Calu3 (cell line): Measurements from ENCODE around the gene EPS15. TPM values are rescaled to one million over a fixed set of nuclear protein-coding genes. Genes with fewer than 3 reads are reported as not detected.
"Not testable (repeated sequence)": the region's sequence is repeated elsewhere in the genome, so short reads cannot be mapped to it uniquely, and the experiment has no call there.

Experiments
- BruUV-seq: library from RNA; stranded (reverse); fragments of 400-500 nt; replicated peaks from 2 replicates; lab custom pipeline; 2021; lab: Mats Ljungman, UMichigan
- CTCF ChIA-PET: fragments of 300-600 bp; sonication (Branson Sonifier 250); formaldehyde crosslinking; loops from one replicate; lab custom pipeline; 2022; ENCODE audit warnings: antibody characterized with exemption; lab: Charles Lee
- DNase-seq: peaks from one replicate; pipeline ENCODE4 v3.0.0; 2022
- H3K27ac Mint-ChIP-seq: one replicate; pipeline ENCODE4 v1.8.0; 2022; ENCODE audit warnings: mixed read lengths; ENCODE audit not compliant: unreplicated experiment
- H3K27me3 Mint-ChIP-seq: one replicate; pipeline ENCODE4 v1.8.0; 2022; ENCODE audit warnings: mixed read lengths; ENCODE audit not compliant: unreplicated experiment
- H3K36me3 Mint-ChIP-seq: one replicate; pipeline ENCODE4 v1.8.0; 2022; ENCODE audit warnings: mild to moderate bottlenecking, moderate library complexity, mixed read lengths; ENCODE audit not compliant: insufficient read depth, unreplicated experiment
- H3K4me1 Mint-ChIP-seq: one replicate; pipeline ENCODE4 v1.8.0; 2022; ENCODE audit warnings: mild to moderate bottlenecking, low read depth, mixed read lengths; ENCODE audit not compliant: unreplicated experiment
- H3K4me3 Mint-ChIP-seq: one replicate; pipeline ENCODE4 v1.8.0; 2022; ENCODE audit warnings: mild to moderate bottlenecking, low read depth, moderate library complexity, mixed read lengths; ENCODE audit not compliant: unreplicated experiment
- H3K9me3 Mint-ChIP-seq: one replicate; pipeline ENCODE4 v1.8.0; 2022; ENCODE audit warnings: low read depth, mixed read lengths; ENCODE audit not compliant: unreplicated experiment
- intact Hi-C: fragments of 100-400 bp; cut with micrococcal nuclease; formaldehyde crosslinking; loops from one replicate; pipeline ENCODE4 v1.10.0; 2022; ENCODE audit not compliant: unreplicated experiment
- total RNA-seq: library from RNA; stranded (reverse); gene quantifications from 2 replicates; pipeline ENCODE4 v1.2.3, GENCODE V29; 2022
- TF ChIP-seq, protein P1 (sequence below): fragments of 200-600 bp; IDR thresholded peaks from one replicate; pipeline ENCODE4 v1.8.0; 2022; ENCODE audit warnings: antibody characterized with exemption; ENCODE audit not compliant: unreplicated experiment

Gene EPS15
- total RNA-seq, 1 experiment from 2014 or later = 51.2 TPM

DNA sequence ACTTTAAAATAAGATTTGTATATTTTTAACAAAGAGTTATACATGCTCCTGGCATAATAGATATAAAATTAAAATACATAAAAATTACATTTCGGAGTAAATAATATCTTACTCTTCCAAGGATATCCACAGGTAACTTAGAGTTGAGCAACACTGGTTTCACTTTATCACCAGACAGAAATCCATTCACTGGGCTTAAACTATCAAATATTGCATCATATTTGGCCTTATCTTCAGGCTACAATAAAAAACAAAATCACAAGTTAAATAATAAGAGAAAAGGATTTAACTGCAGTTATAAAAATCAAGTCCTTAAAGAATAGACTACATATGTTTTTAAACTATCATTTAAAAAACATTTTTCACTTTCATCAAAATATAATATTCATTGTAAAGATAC lies 55.5 kb downstream of the EPS15 start:
- peaks cover 12% of the 10 kb centered on the region for H3K36me3 Mint-ChIP-seq
- CTCF ChIA-PET = no interaction called here
- H3K27ac Mint-ChIP-seq = no peak overlapping the region
- H3K4me1 Mint-ChIP-seq = no peaks in the 10 kb centered on the region
- no peak for DNase-seq
- TF ChIP-seq, protein P1, sequence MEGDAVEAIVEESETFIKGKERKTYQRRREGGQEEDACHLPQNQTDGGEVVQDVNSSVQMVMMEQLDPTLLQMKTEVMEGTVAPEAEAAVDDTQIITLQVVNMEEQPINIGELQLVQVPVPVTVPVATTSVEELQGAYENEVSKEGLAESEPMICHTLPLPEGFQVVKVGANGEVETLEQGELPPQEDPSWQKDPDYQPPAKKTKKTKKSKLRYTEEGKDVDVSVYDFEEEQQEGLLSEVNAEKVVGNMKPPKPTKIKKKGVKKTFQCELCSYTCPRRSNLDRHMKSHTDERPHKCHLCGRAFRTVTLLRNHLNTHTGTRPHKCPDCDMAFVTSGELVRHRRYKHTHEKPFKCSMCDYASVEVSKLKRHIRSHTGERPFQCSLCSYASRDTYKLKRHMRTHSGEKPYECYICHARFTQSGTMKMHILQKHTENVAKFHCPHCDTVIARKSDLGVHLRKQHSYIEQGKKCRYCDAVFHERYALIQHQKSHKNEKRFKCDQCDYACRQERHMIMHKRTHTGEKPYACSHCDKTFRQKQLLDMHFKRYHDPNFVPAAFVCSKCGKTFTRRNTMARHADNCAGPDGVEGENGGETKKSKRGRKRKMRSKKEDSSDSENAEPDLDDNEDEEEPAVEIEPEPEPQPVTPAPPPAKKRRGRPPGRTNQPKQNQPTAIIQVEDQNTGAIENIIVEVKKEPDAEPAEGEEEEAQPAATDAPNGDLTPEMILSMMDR = no peak
- H3K9me3 Mint-ChIP-seq = no peaks in the 10 kb centered on the region
- intact Hi-C loops = no loop called here
- no peak overlapping the region for H3K4me3 Mint-ChIP-seq
- BruUV-seq = no TSS peak
- H3K27me3 Mint-ChIP-seq = no peaks in the 10 kb centered on the region

DNA sequence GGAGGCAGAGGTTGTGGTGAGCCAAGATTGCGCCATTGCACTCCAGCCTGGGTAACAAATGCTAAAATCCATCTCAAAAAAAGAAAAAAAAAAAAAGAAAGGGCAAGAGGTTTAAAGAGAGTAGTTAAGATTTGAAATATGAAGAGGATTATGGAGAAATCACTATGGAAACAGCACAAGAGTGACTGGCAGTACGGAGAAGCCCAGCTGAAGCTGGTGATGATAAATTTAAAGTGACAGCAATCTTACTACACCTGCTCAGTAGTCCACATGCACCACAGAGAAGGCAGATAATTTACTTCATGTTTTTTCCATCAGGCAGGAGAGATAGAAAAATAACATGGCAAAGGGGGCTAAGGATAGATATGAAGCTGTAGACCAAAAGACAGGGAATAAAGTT lies 56.8 kb downstream of the EPS15 start:
- H3K27me3 Mint-ChIP-seq, intact Hi-C loops, DNase-seq, CTCF ChIA-PET, H3K4me1 Mint-ChIP-seq, H3K4me3 Mint-ChIP-seq, H3K9me3 Mint-ChIP-seq, BruUV-seq, H3K27ac Mint-ChIP-seq: not testable (repeated sequence)
- H3K36me3 Mint-ChIP-seq = peaks cover 17% of the 10 kb centered on the region

DNA sequence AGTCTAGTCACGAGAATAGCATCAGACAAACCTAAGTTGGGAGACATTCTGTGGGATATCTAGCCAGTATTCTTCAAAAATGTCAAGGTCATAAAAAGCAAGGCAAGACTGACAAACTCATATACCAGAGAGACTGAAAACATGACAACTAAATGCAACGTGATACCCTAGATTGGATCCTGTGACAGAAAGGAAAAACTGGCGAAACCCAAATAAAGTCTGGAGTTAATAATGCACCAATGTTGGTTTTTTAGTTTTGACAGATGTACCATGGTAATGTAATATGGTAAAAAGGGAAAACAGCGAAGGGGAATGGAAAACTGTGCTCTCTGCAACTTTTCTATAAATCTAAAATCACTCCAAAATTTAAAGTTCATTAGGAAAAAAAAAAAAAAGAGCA lies 64.5 kb downstream of the EPS15 start:
- no peak for DNase-seq
- BruUV-seq = no TSS peak
- Mint-ChIP-seq H3K27ac (no peak overlapping the region), H3K4me3 (no peak overlapping the region), H3K36me3 (peaks cover 10% of the 10 kb centered on the region), H3K4me1 (no peaks in the 10 kb centered on the region), H3K27me3 (no peaks in the 10 kb centered on the region), H3K9me3 (no peaks in the 10 kb centered on the region)
- intact Hi-C loops = no loop called here
- TF ChIP-seq, protein P1 = no peak
- CTCF ChIA-PET = interaction anchor here (0.7 kb wide), 1 partner anchor 81 kb away, joined by 3 read pairs; no protein-coding TSS in a partner anchor

DNA sequence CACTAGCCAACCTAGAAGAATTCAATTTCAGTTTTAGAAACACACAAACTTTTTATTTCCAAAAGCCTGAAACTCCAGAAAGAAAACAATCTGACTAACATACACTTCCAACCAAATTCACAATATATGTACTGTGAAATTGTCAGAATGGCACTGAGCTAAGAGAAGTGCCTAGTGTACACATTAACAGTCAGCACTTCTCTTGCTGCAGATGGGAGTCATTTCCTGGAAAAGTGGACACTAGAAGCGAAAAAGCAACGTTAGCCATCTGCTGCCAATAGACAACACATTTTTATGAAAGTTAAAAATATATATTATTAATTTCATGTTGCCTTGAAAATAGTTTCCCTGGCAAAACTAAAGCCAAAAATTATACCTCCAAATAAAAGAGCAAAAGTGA lies 66.1 kb downstream of the EPS15 start:
- Mint-ChIP-seq H3K27me3 (no peaks in the 10 kb centered on the region), H3K4me3 (no peak overlapping the region), H3K36me3 (peaks cover 10% of the 10 kb centered on the region), H3K27ac (no peak overlapping the region), H3K4me1 (no peaks in the 10 kb centered on the region), H3K9me3 (no peaks in the 10 kb centered on the region)
- intact Hi-C loops = no loop called here
- TF ChIP-seq, protein P1 = no peak
- CTCF ChIA-PET = no interaction called here
- no TSS peak for BruUV-seq
- DNase-seq = no peak

DNA sequence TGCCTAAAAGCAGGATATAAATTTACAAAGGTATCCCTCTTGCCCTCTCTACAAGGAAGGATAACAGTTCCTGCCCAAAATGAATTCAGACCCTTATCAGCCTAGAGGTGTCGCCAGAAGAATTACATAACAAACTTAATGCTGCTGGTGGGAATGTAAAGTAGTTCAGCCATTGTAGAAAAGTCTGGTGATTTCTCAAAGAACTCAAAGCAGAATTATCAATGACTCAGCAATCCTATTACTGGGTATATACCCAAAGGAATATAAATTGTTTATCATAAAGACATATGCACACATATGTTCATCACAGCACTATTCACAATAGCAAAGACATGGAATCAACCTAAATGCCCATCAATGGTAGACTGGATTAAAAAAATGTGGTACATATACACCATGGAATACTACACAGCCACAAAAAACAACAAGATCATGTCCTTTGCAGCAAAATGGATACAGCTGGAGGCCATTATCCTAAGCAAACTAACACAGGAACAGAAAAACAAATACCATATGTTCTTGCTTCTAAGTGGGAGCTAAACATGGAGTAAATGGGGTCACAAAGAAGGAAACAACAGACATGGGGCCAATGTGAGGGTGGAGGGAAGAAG lies 70.1 kb downstream of the EPS15 start:
- H3K27me3 Mint-ChIP-seq, H3K36me3 Mint-ChIP-seq, H3K9me3 Mint-ChIP-seq, H3K4me3 Mint-ChIP-seq, H3K27ac Mint-ChIP-seq, H3K4me1 Mint-ChIP-seq, DNase-seq, BruUV-seq, intact Hi-C loops: not testable (repeated sequence)
- CTCF ChIA-PET = interaction anchor here (0.6 kb wide), 1 partner anchor 632 kb away, joined by 9 read pairs; no protein-coding TSS in a partner anchor
